Lower leg skin (tissue), 4 donors: Measurements from ENCODE around the gene USP40. TPM values are rescaled to one million over a fixed set of nuclear protein-coding genes. Genes with fewer than 3 reads are reported as not detected.

Experiments
- DNase-seq, 2 donors: peaks; one replicate each; pipeline ENCODE4 v3.0.0-alpha.2; 2019; ENCODE audit warnings: low spot score in 2 of 2
- H3K4me3 ChIP-seq: fragments of 200-600 bp; sonication (generic); 2 replicates; pipeline ENCODE4 v1.5.1; 2017; ENCODE audit warnings: mild to moderate bottlenecking, low read depth; ENCODE audit not compliant: poor library complexity, severe bottlenecking
- POLR2A ChIP-seq, 2 donors: fragments of 450-650 bp; IDR thresholded peaks; one replicate each; pipeline ENCODE4 v1.6.1; 2016 to 2017; ENCODE audit warnings: antibody characterized with exemption in 2 of 2, mild to moderate bottlenecking in 1 of 2, moderate library complexity in 1 of 2
- WGBS, 2 donors: methylation state at CpG; one replicate each; pipeline ENCODE4 v1.1.5; 2018; 5-methylcytosine and 5-hydroxymethylcytosine counted together
- intact Hi-C: fragments of 100-400 bp; cut with DNase I; formaldehyde crosslinking; loops from one replicate; pipeline ENCODE4 v1.15.0; 2023; ENCODE audit warnings: low total_unique reads
- total RNA-seq, 4 donors: library from RNA; depleted of rRNA; stranded (reverse); fragments of >200 nt; gene quantifications; one replicate each; pipeline ENCODE4 v1.1.0, GENCODE V29; 2016
- TF ChIP-seq, protein P1 (sequence below), 3 donors: fragments of 450-650 bp; IDR thresholded peaks; one replicate each; pipeline ENCODE4 v1.5.1; 2016; ENCODE audit warnings: antibody characterized with exemption in 3 of 3, mild to moderate bottlenecking in 3 of 3, moderate library complexity in 2 of 3

The USP40 gene
- total RNA-seq, 4 donors from 2014 or later = 26.9 to 38.7 (median 37.4) TPM

DNA sequence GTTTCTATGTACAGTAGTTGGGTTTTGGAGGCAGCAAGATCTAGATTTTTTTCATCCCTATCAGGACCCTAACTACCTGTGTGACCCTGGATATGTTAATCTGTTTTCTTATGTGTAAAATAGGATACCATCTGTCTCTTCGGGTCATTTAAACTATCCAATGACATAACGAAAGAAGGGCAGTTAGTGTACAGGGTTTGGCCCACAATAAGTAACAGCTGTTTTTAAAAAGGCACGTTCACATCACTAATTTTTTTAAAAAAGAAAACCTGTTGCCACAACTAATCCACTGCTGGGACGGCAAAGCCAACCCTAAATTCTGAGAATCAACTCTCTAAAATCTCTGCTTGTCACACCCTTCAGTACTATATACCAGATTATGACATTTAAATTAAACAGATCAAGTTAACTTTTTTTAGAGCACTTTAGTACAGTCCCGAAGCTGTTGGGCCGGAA is 869 bp downstream of the USP40 start:
- TF ChIP-seq POLR2A (IDR thresholded peaks at IDR 0.05) = no peak
- TF ChIP-seq, protein P1, sequence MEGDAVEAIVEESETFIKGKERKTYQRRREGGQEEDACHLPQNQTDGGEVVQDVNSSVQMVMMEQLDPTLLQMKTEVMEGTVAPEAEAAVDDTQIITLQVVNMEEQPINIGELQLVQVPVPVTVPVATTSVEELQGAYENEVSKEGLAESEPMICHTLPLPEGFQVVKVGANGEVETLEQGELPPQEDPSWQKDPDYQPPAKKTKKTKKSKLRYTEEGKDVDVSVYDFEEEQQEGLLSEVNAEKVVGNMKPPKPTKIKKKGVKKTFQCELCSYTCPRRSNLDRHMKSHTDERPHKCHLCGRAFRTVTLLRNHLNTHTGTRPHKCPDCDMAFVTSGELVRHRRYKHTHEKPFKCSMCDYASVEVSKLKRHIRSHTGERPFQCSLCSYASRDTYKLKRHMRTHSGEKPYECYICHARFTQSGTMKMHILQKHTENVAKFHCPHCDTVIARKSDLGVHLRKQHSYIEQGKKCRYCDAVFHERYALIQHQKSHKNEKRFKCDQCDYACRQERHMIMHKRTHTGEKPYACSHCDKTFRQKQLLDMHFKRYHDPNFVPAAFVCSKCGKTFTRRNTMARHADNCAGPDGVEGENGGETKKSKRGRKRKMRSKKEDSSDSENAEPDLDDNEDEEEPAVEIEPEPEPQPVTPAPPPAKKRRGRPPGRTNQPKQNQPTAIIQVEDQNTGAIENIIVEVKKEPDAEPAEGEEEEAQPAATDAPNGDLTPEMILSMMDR (IDR thresholded peaks at IDR 0.05) = no peak
- DNase-seq = no peak
- intact Hi-C loops = no loop called here
- WGBS, 2 donors = 3 to 7% methylated on average over 6 of the region's 6 CpGs
- peak overlapping the region; percentile 73 for H3K4me3 ChIP-seq

DNA sequence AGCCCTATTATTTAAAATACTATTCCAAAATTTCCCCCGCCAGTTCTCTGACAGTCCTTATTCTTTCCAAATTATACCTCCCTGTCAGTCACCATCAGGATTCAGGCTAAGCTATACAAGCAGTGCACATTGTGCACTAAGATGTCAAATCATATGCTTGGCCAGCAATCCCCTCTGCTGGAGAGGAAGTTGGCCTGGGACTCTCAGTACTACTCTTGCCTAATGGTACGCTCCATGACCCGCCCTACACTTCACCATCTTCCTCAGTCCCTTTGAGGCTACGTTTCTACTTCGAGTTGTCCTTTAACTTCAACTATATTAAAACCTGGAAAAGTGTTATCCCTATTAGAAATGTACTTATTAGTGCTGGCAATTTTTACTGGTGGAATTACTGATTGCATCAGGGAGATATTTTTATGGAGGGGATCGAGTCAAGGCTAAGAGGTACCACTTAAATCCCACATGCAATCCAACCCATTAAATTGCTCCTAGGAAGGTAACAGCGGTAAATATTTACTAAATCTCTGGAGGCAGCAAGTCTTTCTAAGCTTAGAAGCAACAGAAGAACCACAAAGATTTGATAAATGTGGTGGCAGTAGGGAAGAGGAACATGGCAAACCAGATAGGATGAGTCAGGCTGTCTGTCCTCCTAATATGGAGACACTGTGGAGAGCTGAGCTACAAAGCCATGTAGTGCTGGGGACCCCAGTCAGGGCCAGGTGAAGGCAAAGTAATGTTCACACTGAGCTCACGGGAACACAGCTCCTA is 2.7 kb downstream of the USP40 start:
- WGBS, 2 donors = 88 to 91% methylated on average over 8 of the region's 8 CpGs
- TF ChIP-seq, protein P1 (IDR thresholded peaks at IDR 0.05) = no peak
- TF ChIP-seq POLR2A (IDR thresholded peaks at IDR 0.05) = no peak
- H3K4me3 ChIP-seq = no peak overlapping the region
- intact Hi-C loops = no loop called here
- DNase-seq = peak in 1 of 2 donors; percentile 24

DNA sequence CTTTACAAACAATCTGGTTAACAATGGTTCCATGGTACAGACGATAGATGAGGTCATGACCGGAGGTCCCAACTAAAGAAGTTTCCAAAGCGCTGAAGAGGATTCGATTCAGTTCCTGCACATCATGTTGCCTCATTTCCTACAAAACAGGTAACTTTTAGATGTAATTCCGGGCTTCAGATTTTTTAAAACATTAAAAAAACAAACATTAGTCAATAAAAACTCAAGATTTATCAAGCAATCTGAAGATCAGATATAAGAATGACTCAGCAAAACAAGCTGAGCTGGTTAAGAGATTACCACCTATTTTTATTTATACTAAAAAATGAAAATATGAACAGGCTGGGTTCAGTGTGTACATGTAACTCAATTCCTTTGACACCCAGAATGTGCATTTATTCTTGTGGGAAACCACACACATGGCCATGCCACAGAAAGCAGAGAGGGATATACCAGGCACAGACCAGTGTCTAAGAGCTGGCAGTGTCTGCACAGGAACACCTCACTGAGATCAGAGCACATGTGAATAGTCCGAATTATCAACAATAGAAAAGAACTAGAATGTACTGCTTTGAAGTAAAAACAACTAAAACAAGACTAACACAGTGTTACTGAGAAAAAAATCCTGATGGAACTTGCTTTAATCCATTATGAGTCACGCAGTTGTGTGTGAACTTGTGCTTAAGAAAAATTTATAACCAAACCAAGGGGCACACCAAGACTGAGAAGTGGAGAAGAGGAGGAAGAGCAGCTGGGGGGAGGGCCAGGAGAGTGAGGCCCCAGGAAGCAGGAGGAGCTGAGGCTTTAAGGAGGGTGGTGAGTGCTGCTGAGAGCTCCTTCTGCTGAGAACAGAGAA is 9.5 kb downstream of the USP40 start:
- WGBS, 2 donors = 63 to 70% methylated on average over 7 of the region's 7 CpGs
- H3K4me3 ChIP-seq = no peak overlapping the region
- intact Hi-C loops = no loop called here
- TF ChIP-seq POLR2A (IDR thresholded peaks at IDR 0.05) = no peak
- TF ChIP-seq, protein P1 (IDR thresholded peaks at IDR 0.05) = no peak
- no peak for DNase-seq

DNA sequence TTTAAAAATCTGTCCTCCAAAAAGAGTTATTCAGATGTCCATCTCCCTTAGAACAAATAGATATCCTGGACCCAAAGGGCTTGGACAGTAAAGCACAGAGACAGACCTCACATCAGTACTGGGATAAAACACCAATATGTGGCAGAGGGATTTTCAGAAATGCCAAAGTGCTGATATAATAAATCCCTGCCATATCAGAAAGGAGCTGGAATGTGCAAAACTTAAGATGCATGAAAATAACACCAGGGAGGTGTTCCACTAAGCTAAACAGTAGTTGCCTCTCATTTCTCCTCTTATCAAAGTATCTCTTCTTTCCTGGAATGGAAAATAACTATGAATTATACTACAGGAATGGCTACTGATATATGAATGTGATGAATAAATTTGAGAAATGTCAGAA is 13.2 kb downstream of the USP40 start:
- TF ChIP-seq, protein P1 (IDR thresholded peaks at IDR 0.05) = no peak
- TF ChIP-seq POLR2A (IDR thresholded peaks at IDR 0.05) = no peak
- intact Hi-C loops = no loop called here
- no peak for DNase-seq

DNA sequence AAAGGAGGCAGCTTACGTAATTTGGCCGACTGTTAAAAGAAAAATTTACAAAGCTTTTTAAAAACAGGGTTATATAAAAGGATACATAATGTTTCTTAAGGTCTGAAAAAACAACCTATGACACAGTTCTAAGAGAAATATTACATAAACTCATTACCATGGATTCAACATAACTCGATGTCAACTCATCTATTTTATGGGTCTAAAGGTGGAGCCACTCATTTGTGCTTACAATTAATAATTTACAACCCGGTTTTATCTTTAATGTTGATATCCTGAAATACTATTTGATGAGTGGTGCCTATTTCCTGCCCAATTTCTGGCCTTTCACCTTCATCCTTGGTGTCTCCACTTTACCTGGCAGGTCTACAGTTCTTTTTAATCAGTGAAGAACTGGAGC is 15.1 kb downstream of the USP40 start:
- no peak for DNase-seq
- WGBS, 2 donors = 64 to 65% methylated on average over 4 of the region's 4 CpGs
- no peak overlapping the region for H3K4me3 ChIP-seq
- TF ChIP-seq, protein P1 (IDR thresholded peaks at IDR 0.05) = no peak
- no peak for TF ChIP-seq POLR2A (IDR thresholded peaks at IDR 0.05)
- intact Hi-C loops = no loop called here

More for the DNA sequence above, 13.2 kb downstream of the USP40 start:
- no peak overlapping the region for H3K4me3 ChIP-seq
